Measurements from ENCODE around the gene ACACA.
A peak's percentile ranks its signal among the peaks of the same experiment; 100 is the strongest.

Gene ACACA

DNA sequence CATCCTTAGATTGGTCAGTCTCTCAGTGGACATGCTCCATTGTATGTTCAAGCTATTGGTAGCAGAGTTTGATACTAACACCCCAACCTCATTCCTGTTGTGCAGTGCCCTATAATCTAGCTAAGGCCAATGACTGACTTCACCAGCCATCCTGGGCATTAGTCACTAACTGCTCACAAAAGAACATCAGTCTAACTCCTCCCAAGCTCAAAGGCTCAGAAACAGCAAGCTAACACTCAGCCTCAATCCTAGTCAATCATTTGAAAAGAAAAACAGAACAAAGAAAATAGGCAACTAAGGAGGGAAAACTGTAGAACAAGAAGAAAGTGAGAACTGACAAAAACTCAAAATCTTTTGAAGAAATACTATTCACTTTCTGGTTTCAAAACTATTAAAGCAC is 229.9 kb downstream of the ACACA start:
- H3K9ac ChIP-seq (ENCODE audit: low read length in 5 of 5) = peak overlapping the region in 1 of 5 donors; percentile 10
- H3K4me1 ChIP-seq (ENCODE audit: control insufficient read depth in 5 of 5, insufficient read depth in 5 of 5, low read length in 5 of 5) = peaks cover 0 to 14% (median 0%) of the 10 kb centered on the region in 5 donors
- H3K4me3 ChIP-seq (ENCODE audit: low read depth in 1 of 5, low read length in 5 of 5) = no peak overlapping the region
- H3K36me3 ChIP-seq (ENCODE audit: control insufficient read depth in 5 of 5, insufficient read depth in 5 of 5, low read length in 5 of 5) = peaks cover 16 to 41% (median 24%) of the 10 kb centered on the region in 5 donors
- no peak overlapping the region for H3K27ac ChIP-seq (ENCODE audit: low read depth, low read length)
- no peaks in the 10 kb centered on the region for H3K9me3 ChIP-seq (ENCODE audit: control insufficient read depth in 5 of 5, low read length in 5 of 5)
- no peaks in the 10 kb centered on the region for H3K27me3 ChIP-seq (ENCODE audit: control insufficient read depth in 5 of 5, insufficient read depth in 4 of 5, low read length in 5 of 5)

DNA sequence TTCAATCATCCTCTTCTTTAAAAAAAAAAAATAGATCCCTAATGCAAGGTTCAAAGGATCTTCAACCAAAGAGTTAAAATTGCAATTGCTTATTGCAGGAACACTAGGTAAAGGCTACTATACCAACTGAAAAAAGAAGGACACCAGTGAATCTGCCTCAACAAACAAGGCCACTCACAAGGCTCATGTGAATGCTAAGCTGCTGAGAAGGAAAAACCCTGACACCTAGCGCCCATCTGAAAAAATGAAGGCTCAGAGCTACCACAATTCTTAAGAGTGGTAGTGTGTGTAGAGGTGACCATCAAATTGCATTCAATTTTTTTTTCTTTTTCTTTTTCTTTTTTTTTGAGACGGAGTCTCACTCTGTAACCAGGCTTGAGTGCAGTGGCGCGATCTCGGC is 232.4 kb downstream of the ACACA start:
- Histone ChIP-seq H3K36me3 (ENCODE audit: control insufficient read depth in 5 of 5, insufficient read depth in 5 of 5, low read length in 5 of 5) (peaks cover 10 to 28% (median 19%) of the 10 kb centered on the region in 5 donors), H3K9me3 (ENCODE audit: control insufficient read depth in 5 of 5, low read length in 5 of 5) (no peaks in the 10 kb centered on the region), H3K4me1 (ENCODE audit: control insufficient read depth in 5 of 5, insufficient read depth in 5 of 5, low read length in 5 of 5) (peaks cover 0 to 14% (median 0%) of the 10 kb centered on the region in 5 donors), H3K9ac (ENCODE audit: low read length in 5 of 5) (no peak overlapping the region), H3K27me3 (ENCODE audit: control insufficient read depth in 5 of 5, insufficient read depth in 4 of 5, low read length in 5 of 5) (no peaks in the 10 kb centered on the region), H3K27ac (ENCODE audit: low read depth, low read length) (no peak overlapping the region), H3K4me3 (ENCODE audit: low read depth in 1 of 5, low read length in 5 of 5) (no peak overlapping the region)

DNA sequence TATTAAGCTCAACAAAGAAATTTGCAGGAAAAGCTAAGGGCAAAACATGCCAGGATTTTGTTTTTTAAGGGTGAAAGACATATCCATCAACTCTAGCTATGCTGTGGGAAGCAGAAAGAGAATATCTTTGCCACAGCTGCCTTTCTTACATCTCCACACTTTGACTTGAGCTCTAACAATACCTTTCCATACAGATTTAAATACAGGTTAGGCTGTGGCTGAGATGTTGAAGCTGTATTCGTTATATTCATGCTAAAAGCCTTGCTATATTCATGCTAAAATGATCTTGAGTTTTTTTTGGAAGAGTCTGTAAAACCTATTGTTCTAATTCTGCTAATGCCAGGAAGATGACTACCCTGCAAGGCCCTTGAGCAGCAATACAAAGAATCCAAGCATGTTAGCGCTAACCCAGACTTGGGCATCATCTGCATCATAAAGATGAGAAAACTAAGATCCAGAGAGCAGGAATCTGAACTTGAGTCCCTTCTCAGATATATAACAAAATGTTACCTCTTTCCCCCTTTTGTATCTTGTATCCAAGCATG is 235.7 kb downstream of the ACACA start:
- H3K27ac ChIP-seq (ENCODE audit: low read depth, low read length) = no peak overlapping the region
- no peaks in the 10 kb centered on the region for H3K9me3 ChIP-seq (ENCODE audit: control insufficient read depth in 5 of 5, low read length in 5 of 5)
- no peak overlapping the region for H3K9ac ChIP-seq (ENCODE audit: low read length in 5 of 5)
- H3K4me1 ChIP-seq (ENCODE audit: control insufficient read depth in 5 of 5, insufficient read depth in 5 of 5, low read length in 5 of 5) = no peaks in the 10 kb centered on the region
- no peaks in the 10 kb centered on the region for H3K27me3 ChIP-seq (ENCODE audit: control insufficient read depth in 5 of 5, insufficient read depth in 4 of 5, low read length in 5 of 5)
- H3K36me3 ChIP-seq (ENCODE audit: control insufficient read depth in 5 of 5, insufficient read depth in 5 of 5, low read length in 5 of 5) = peaks cover 2 to 18% (median 7%) of the 10 kb centered on the region in 5 donors
- no peak overlapping the region for H3K4me3 ChIP-seq (ENCODE audit: low read depth in 1 of 5, low read length in 5 of 5)

DNA sequence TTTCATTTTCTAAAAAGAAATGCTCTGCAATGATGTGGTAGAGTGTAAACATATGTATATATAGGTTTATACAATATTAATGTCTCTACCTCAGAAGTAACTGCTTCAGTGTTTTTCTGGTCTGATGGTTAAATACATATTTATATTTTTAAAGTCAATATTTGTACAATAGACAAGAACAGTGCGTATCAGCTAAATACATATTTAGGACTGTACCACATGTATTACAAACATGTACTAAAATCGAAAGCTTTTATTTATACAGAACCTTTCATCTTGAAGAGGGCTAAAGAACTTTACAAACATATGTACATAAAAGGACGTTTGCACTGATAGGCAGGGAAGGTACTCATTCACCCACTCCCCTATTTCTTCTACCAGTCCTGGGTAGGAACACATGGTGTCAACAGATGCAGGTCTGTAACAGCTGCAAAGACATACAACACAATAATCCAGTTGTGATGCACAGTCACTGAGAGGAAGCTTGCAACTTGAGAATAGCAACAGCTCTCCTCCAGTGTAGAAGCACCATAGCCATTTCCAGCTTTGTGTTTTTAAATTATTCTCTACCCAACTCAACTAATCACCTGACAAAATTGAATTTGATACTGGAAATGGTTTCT is 237.8 kb downstream of the ACACA start:
- Histone ChIP-seq H3K36me3 (ENCODE audit: control insufficient read depth in 5 of 5, insufficient read depth in 5 of 5, low read length in 5 of 5) (peaks cover 0 to 11% (median 4%) of the 10 kb centered on the region in 5 donors), H3K27ac (ENCODE audit: low read depth, low read length) (no peak overlapping the region), H3K4me1 (ENCODE audit: control insufficient read depth in 5 of 5, insufficient read depth in 5 of 5, low read length in 5 of 5) (no peaks in the 10 kb centered on the region), H3K27me3 (ENCODE audit: control insufficient read depth in 5 of 5, insufficient read depth in 4 of 5, low read length in 5 of 5) (no peaks in the 10 kb centered on the region), H3K9ac (ENCODE audit: low read length in 5 of 5) (no peak overlapping the region), H3K4me3 (ENCODE audit: low read depth in 1 of 5, low read length in 5 of 5) (no peak overlapping the region), H3K9me3 (ENCODE audit: control insufficient read depth in 5 of 5, low read length in 5 of 5) (no peaks in the 10 kb centered on the region)

DNA sequence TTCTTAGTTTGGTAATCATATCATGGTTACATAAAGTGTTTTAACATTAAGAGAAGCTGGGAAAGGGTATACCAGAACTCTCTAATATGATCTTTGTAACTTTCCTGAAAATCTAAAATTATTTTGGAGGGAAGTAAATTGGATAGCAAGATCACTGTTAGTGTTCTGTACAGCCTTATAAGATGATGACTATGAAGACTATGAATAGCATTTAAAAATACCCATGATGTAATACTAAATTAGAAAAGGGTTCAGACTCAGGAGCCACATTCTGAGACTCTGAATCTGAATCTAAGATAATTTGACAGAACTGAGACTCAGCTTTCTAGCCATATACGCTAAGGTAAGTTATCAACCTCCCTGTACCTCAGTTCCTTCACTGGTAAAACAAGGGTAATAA is 238.9 kb downstream of the ACACA start:
- H3K27me3 ChIP-seq (ENCODE audit: control insufficient read depth in 5 of 5, insufficient read depth in 4 of 5, low read length in 5 of 5) = no peaks in the 10 kb centered on the region
- peaks cover 0 to 5% (median 0%) of the 10 kb centered on the region in 5 donors for H3K4me1 ChIP-seq (ENCODE audit: control insufficient read depth in 5 of 5, insufficient read depth in 5 of 5, low read length in 5 of 5)
- H3K9ac ChIP-seq (ENCODE audit: low read length in 5 of 5) = no peak overlapping the region
- H3K9me3 ChIP-seq (ENCODE audit: control insufficient read depth in 5 of 5, low read length in 5 of 5) = no peaks in the 10 kb centered on the region
- H3K4me3 ChIP-seq (ENCODE audit: low read depth in 1 of 5, low read length in 5 of 5) = no peak overlapping the region
- peaks cover 0 to 8% (median 5%) of the 10 kb centered on the region in 5 donors for H3K36me3 ChIP-seq (ENCODE audit: control insufficient read depth in 5 of 5, insufficient read depth in 5 of 5, low read length in 5 of 5)
- no peak overlapping the region for H3K27ac ChIP-seq (ENCODE audit: low read depth, low read length)

DNA sequence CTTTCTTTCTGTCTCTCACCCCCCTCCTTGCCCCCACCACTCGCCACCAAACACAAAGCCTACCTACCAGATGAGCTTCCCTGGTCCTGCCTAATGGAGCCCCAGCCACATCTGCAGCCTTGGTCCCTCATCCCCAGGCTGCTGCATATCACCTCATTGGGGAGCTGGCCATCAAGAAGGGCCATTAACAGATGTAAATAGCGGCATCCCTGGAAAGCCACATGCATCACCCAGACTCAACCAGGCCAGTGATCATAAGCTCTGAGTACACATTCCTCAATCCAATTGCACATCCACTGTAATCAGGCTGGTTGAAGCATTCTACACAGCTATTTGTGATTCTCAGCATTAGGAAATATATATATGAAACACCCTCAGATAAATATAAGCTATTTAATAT is 242.6 kb downstream of the ACACA start:
- Histone ChIP-seq H3K36me3 (ENCODE audit: control insufficient read depth in 5 of 5, insufficient read depth in 5 of 5, low read length in 5 of 5) (peaks cover 10 to 31% (median 26%) of the 10 kb centered on the region in 5 donors), H3K9me3 (ENCODE audit: control insufficient read depth in 5 of 5, low read length in 5 of 5) (no peaks in the 10 kb centered on the region), H3K27me3 (ENCODE audit: control insufficient read depth in 5 of 5, insufficient read depth in 4 of 5, low read length in 5 of 5) (no peaks in the 10 kb centered on the region)

DNA sequence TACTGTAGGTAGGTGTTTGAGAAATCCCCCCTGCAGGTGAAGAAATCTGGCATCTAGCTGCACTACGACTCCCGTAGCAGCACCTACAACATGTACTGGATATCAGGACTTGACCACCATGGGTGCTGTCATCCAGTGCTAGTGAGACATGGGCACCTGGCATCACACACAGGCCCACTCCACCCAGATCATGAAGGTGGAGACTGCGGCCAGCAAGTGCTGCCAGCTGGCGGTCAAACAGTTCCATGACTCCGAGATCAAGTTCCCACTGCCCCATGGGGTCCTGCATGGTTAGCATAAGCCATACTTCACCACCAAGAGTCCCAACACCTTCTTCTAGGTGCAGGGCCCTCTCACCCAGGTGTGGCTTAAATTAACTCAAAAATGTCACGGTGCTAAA is 243.8 kb downstream of the ACACA start:
- Histone ChIP-seq H3K9me3 (ENCODE audit: control insufficient read depth in 5 of 5, low read length in 5 of 5) (no peaks in the 10 kb centered on the region), H3K27me3 (ENCODE audit: control insufficient read depth in 5 of 5, insufficient read depth in 4 of 5, low read length in 5 of 5) (no peaks in the 10 kb centered on the region), H3K4me3 (ENCODE audit: low read depth in 1 of 5, low read length in 5 of 5) (no peak overlapping the region), H3K9ac (ENCODE audit: low read length in 5 of 5) (no peak overlapping the region), H3K4me1 (ENCODE audit: control insufficient read depth in 5 of 5, insufficient read depth in 5 of 5, low read length in 5 of 5) (peaks cover 0 to 5% (median 0%) of the 10 kb centered on the region in 5 donors), H3K36me3 (ENCODE audit: control insufficient read depth in 5 of 5, insufficient read depth in 5 of 5, low read length in 5 of 5) (peaks cover 8 to 35% (median 26%) of the 10 kb centered on the region in 5 donors), H3K27ac (ENCODE audit: low read depth, low read length) (no peak overlapping the region)

More for the DNA sequence above, 242.6 kb downstream of the ACACA start:
- H3K9ac ChIP-seq (ENCODE audit: low read length in 5 of 5) = no peak overlapping the region
- H3K4me1 ChIP-seq (ENCODE audit: control insufficient read depth in 5 of 5, insufficient read depth in 5 of 5, low read length in 5 of 5) = peaks cover 0 to 5% (median 0%) of the 10 kb centered on the region in 5 donors
- H3K4me3 ChIP-seq (ENCODE audit: low read depth in 1 of 5, low read length in 5 of 5) = no peak overlapping the region
- no peak overlapping the region for H3K27ac ChIP-seq (ENCODE audit: low read depth, low read length)

DNA sequence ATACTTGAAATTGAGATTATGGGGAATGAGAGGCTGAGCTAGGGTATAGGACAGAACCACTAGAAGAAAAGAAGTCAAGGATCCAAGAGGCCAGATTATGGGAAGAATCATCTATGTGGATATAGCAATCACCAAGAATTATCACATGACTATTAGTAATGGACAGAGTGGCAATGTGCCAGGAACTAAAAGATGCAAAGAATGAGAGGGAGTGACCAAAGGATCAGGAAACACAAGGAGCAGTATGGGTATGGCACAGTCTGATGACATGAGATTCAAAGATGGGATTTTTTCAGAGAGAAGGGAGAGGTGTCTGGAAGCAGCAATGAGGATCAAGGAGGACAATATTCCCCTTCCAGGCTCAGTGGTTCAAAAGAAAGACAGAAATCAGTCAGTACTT is 245.7 kb downstream of the ACACA start:
- H3K9me3 ChIP-seq (ENCODE audit: control insufficient read depth in 5 of 5, low read length in 5 of 5) = no peaks in the 10 kb centered on the region
- H3K4me3 ChIP-seq (ENCODE audit: low read depth in 1 of 5, low read length in 5 of 5) = no peak overlapping the region
- H3K36me3 ChIP-seq (ENCODE audit: control insufficient read depth in 5 of 5, insufficient read depth in 5 of 5, low read length in 5 of 5) = peaks cover 8 to 36% (median 26%) of the 10 kb centered on the region in 5 donors
- no peak overlapping the region for H3K9ac ChIP-seq (ENCODE audit: low read length in 5 of 5)
- H3K27me3 ChIP-seq (ENCODE audit: control insufficient read depth in 5 of 5, insufficient read depth in 4 of 5, low read length in 5 of 5) = no peaks in the 10 kb centered on the region
- peaks cover 0 to 5% (median 0%) of the 10 kb centered on the region in 5 donors for H3K4me1 ChIP-seq (ENCODE audit: control insufficient read depth in 5 of 5, insufficient read depth in 5 of 5, low read length in 5 of 5)
- H3K27ac ChIP-seq (ENCODE audit: low read depth, low read length) = no peak overlapping the region

DNA sequence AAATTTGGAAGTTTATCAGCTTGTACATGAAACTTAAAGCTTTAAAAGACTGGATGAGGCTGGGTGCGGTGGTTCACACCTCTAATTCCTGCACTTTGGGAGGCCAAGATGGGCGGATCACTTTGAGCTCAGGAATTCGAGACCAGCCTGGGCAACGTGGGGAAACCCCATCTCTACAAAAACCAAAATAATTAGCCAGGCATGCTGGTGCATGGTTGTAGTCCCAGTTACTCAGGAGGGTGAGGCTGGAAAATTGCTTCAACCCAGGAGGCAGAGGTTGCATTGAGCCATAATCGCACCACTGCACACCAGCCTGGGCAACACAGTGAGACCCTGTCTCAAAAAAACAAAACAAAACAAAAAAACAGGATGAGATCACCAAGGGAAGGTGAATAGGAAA is 248.3 kb downstream of the ACACA start:
- Histone ChIP-seq H3K36me3 (ENCODE audit: control insufficient read depth in 5 of 5, insufficient read depth in 5 of 5, low read length in 5 of 5) (peaks cover 8 to 37% (median 29%) of the 10 kb centered on the region in 5 donors), H3K9ac (ENCODE audit: low read length in 5 of 5) (no peak overlapping the region), H3K27me3 (ENCODE audit: control insufficient read depth in 5 of 5, insufficient read depth in 4 of 5, low read length in 5 of 5) (no peaks in the 10 kb centered on the region), H3K4me1 (ENCODE audit: control insufficient read depth in 5 of 5, insufficient read depth in 5 of 5, low read length in 5 of 5) (no peaks in the 10 kb centered on the region), H3K9me3 (ENCODE audit: control insufficient read depth in 5 of 5, low read length in 5 of 5) (no peaks in the 10 kb centered on the region), H3K4me3 (ENCODE audit: low read depth in 1 of 5, low read length in 5 of 5) (no peak overlapping the region), H3K27ac (ENCODE audit: low read depth, low read length) (no peak overlapping the region)

DNA sequence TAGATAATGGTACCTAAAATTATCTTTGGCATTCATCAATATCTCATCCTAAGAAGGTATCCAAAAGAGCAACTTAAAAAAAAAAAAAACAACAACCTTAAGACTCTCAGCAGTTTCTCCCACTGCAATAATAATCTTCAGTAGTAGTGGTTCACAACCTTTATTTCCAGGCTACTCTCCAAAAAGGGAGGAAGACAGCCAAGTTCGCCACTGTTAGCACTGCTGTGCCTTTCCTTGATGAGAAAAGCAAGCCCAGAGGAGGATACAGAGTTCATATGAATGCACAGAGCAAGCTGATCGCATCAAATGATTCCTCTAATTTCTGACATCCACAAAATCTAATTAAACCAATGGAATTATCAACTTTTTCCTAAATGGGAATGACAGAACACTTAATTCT is 258.5 kb downstream of the ACACA start:
- Histone ChIP-seq H3K9ac (ENCODE audit: low read length in 5 of 5) (no peak overlapping the region), H3K36me3 (ENCODE audit: control insufficient read depth in 5 of 5, insufficient read depth in 5 of 5, low read length in 5 of 5) (peaks cover 0 to 64% (median 27%) of the 10 kb centered on the region in 5 donors), H3K27me3 (ENCODE audit: control insufficient read depth in 5 of 5, insufficient read depth in 4 of 5, low read length in 5 of 5) (no peaks in the 10 kb centered on the region), H3K27ac (ENCODE audit: low read depth, low read length) (no peak overlapping the region), H3K4me3 (ENCODE audit: low read depth in 1 of 5, low read length in 5 of 5) (no peak overlapping the region), H3K9me3 (ENCODE audit: control insufficient read depth in 5 of 5, low read length in 5 of 5) (no peaks in the 10 kb centered on the region), H3K4me1 (ENCODE audit: control insufficient read depth in 5 of 5, insufficient read depth in 5 of 5, low read length in 5 of 5) (no peaks in the 10 kb centered on the region)
